Putamen (tissue), 1 donor: Measurements from ENCODE around the gene MMP11.

ENCODE experiments used
- DNase-seq: peaks from one replicate; pipeline ENCODE4 v3.0.0-alpha.2; 2016; ENCODE audit warnings: low spot score

MMP11 gene

DNA sequence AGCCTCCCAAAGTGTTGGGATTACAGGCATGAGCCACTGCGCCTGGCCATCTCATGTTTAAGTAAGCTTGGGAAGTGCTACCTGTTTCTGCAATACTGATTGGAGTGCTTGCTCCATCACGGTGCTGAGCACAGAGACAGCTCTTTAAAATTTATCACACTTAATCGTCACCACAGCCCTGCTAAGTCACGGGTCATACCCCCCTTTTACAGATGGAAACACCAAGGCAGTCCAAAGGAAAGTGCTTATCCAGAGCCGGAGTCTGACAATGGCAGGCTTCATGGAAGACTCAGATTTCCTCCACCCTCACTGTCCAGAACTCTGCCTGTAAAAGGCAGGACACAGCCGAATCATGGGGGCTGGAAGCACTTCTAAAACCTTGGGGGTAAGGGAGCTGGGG lies 12.6 kb upstream of the MMP11 start:
- no peak for DNase-seq

- no peak for DNase-seq
These were observed 9.6 kb upstream of the MMP11 start, which contains the start of gene C22orf15 for GRCh38 chr22:23762842-23763578. TSS of gene C22orf15 (plus strand) at chr22:23762990. CDS start at chr22:23763307, 317 bp downstream.

DNA sequence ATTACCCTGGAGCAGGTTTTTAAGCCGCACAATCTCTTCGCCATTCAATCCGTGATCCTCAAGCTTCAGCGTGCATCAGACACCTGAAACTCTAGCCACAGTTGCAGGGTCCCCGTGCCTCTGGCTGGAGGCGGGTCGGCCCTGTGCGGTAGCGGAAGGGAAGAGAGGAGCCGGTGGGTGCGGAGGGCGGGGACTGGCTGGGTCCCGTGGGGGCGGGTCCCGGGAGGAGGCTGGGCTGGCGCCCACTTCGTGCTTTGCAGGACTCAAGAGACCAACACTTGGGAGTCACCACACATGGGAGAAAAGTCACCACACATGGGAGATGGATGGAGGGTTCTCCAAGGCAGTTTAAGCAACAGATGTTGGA lies 9.1 kb upstream of the MMP11 start:
- no peak for DNase-seq

DNA sequence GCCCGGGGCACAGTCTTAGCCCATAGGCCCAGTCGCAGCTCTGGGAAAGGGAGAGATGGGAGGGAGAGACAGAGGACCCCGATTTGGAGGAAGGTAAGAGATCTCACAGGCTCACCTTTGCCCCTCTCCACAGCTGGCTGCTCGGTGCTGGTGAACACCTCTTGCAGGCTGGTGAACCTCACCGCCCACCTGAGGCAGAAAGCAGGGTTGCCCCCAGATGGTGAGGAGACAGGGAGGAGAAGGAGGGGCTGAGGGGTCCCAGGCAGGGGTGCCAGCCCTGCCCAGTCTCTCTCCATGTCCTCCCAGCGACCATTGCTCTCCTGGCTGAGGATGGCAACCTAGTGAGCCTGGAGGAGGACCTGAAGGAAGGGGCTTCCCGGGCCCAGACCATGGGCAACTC lies 8.7 kb upstream of the MMP11 start:
- DNase-seq: no peak

DNA sequence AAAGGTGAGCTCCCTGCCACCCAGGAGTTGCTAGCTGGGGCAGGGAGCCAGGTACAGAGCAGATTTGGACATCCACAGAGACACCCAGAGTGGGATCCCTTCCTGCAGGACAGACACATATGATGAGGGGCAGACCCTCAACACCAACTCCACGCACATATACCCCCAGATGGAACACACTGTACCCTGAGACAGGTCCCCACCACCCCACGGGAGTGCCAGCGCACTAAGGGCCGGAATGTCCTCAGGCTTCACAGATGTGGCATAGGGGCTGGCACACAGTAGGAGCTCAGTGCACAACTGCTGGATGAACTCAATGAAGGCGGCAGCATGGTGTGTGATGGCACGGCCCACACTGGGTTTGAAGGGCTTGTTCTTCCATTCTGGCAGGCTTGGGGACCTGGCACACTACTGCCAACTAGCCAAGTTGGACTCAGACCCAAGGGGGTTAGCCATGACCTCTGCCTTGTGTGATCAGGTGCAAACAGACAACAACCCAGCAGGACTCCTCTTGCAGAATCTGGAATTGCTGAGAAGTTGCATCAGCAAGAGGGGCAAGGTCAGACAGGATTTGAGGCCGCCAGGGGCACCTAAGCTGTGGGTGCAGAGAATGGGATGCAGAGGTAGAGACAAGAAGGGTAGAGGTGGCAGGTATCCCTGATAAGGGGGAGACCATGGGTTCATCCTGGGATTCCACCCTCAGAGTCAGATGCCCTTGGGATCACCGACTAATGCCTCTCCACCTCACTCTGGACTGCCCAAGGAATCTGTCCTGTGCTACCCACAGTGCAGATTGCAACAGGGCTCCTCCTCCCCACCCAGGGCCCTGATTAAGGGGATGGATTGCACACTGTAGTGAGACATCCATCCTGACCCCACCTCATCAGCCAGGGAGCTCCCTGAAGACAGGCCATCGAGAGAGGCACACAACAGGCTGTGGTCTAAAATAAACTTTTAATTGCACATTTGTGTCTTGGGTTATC lies 7.5 kb upstream of the MMP11 start:
- no peak for DNase-seq

DNA sequence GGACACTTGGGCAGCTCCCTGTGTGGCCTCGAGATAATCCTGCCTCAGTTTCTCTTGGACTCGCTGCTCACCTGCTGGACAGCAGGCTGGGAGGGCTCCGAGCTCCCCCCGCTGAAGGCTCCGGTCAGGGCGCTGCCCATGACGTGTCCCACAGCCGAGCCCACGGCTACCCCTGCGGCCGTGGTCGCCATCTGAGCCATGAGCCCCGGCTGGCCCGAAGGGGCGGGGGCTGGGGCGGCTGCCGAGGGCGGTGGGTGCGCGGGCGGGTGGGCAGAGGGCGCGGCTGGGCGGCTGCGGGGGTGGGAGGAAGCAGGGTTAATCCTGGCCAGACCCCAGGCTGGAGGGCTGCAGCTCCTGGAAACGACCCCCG lies 5.4 kb upstream of the MMP11 start:
- DNase-seq: no peak

- DNase-seq: peak; percentile 83
These were observed 4.7 kb upstream of the MMP11 start, which contains the start of gene CHCHD10 for GRCh38 chr22:23767673-23768548. TSS of gene CHCHD10 (minus strand) at chr22:23767972. CDS start at chr22:23767874, 98 bp downstream.

DNA sequence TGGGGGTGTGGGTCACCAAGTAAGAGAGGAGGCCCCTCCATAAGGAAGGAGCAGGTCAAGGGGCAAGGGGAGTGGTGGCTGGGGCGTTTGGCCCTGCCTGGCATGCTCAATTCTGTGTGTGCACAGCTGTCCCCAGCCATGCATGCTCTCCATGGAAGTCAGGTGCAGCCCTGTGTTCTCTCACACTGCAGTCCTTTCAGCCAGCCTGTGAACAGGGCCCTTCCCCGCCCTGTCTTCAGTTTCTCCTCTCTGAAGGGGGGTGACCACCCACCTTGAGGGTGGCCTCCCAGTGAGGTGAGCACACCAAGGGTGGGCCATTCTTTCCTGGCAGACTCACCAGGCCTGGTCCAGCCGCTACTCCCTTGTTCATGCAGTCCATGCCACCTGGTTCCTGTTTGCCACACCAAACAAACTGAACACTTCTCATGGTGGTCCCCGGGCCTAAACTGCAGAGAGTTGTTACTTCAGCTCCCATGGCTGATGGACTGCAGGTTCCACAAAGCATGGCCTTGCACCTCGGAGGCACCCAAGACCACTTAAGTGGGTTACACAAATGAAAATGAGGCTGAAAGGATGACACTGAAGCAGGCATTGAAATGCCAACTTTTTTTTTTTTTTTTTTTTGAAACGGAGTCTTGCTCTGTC lies 3.2 kb upstream of the MMP11 start:
- no peak for DNase-seq

DNA sequence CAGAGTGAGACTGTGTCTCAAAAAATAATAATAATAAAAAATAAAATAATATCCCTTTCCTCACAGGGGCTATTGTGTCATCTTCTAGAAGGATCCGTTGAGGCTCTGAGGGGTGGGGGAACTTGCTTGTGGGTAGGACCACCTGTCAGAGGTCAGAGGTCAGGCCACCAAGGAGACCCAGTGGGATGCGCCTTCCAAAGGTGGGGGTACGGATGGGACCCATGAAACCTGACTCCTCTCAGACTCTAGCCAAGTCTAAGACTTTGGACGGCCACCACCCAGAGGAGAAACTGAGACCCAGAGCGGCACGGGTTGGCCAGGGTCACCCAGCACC lies 367 bp upstream of the MMP11 start:
- no peak for DNase-seq

DNA sequence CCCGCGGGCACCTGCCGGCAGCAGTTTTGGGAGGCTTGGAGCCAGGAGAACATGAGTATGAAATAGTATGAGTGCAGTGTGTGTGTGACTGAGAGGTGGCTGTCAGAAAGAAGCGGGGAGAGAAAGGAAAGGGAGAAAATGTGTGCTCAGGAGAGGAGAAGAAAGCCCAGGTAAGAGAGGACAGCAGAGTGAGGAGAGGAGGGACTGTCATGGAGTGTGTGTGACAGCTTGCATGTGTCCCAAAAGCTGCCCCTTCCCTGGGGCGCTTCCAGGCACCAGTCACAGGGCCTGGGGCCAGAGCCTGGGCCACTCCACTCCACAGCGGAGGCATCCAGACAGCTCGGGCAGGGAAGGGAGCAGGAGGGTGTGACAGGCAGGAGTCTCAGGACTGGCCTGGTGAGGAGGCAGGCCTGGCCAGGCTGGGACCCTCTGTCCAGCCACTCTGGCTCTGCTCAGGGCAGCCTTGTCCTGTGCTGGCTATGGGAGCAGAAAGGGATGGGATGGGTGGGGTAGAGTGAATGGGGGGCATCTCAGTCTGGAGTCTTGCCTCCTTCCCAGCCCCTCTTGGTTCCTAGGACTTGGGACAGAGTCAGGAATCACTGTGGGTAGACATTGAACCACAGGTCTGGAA lies 949 bp downstream of the MMP11 start:
- DNase-seq: no peak

- no peak for DNase-seq
These were observed 1.7 kb downstream of the MMP11 start for GRCh38 chr22:23774114-23774921.

DNA sequence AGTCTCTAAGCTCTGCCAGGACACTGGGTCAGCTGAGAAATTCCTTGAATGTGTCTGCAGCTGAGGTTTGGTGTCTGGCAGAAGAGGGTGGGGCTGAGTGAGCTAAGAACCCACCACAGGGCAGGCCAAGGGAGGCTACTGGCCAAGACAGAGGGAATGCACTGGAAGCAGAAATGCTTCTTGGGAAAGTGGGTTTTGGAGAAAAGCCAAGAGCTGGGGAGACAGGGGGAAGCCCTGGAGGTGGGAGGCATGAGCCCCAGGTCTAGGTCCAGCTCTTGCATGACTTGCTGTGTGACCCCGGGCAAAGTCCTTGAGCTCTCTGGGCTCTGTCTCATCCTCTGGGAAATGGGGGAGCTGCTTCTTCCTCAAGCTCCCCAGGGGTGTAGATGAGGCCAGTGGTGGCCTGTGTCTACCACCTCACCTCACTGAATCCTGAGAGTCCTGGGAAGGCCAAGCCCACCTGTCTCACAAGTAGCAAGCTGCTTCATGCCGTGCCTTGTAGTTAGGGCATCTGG lies 2.3 kb downstream of the MMP11 start:
- DNase-seq: no peak

DNA sequence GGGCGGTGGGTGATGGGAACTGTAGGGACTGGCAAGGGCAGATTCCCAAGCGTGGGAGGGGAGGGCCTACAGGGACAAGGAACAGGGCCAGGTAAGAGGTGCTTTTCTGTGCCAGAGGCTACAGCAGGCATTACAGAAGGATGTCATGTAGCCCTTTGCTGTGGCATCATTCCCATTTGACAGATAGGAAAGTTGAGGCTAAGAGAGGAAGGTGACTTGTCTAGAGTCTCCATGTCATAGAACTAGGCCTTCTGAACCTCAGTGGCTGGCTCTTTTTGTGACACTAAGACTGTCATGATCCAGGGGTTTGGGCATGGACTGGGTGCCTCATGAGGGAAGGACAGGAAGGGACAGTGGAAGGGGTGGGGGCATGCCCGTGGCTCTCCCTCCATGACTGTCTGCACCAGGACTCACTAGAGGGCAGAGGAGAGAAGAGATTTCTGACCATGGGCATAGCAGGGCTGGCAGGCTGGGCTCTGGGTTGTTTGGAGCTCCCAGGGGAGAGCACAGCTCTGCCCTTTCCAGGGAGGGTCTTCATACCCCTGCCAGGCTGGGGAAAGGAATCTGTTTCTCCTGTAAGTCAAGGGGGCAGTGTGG lies 3.2 kb downstream of the MMP11 start:
- DNase-seq: no peak

- no peak for DNase-seq
These were observed 5.3 kb downstream of the MMP11 start for GRCh38 chr22:23777776-23778576.

DNA sequence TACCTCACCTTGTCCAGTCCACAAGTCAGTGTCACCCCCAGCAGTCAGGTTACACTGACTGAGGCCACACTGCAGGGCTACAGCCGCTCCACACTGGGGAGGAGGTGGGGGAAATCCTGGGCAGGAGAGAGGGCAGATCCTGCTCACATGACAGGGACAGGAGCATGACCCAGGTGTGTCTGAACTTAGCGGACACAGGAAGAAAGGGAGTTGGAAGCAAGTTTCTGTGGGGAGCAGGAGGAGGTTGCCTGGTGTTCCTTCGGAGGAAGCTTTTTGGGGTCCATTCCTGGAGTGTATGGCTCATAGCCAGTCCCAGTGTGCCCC lies 5.9 kb downstream of the MMP11 start:
- no peak for DNase-seq

GRCh38 chr22:23779083-23779482 lies 6.4 kb downstream of the MMP11 start:
- no peak for DNase-seq

GRCh38 chr22:23779731-23780130 lies 7.1 kb downstream of the MMP11 start:
- no peak for DNase-seq

DNA sequence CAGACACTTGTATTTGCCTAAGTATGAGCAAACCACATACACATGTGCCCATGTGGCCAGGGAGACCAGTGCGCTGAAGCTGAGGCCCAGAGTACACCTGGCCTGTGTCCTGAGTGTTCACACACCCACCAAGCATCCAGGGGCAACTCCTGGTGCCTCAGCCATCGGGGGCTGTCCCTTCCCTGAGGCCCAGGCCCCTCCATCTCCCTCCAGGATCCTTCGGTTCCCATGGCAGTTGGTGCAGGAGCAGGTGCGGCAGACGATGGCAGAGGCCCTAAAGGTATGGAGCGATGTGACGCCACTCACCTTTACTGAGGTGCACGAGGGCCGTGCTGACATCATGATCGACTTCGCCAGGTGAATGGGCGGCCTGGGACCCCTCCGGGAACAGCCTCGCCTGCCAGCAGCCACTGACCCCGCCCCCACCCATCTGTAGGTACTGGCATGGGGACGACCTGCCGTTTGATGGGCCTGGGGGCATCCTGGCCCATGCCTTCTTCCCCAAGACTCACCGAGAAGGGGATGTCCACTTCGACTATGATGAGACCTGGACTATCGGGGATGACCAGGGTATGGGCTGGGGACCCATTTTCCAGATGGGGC lies 7.6 kb downstream of the MMP11 start:
- no peak for DNase-seq

DNA sequence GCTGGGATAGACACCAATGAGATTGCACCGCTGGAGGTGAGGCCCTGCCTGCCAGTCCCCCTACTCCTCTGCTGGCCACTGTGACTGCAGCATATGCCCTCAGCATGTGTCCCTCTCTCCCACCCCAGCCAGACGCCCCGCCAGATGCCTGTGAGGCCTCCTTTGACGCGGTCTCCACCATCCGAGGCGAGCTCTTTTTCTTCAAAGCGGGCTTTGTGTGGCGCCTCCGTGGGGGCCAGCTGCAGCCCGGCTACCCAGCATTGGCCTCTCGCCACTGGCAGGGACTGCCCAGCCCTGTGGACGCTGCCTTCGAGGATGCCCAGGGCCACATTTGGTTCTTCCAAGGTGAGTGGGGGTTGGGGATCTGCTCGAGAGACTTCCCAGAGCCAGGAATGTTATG lies 8.4 kb downstream of the MMP11 start:
- DNase-seq: peak; percentile 91
